Measurements from ENCODE around the gene SSH3. TPM values are rescaled to one million over a fixed set of nuclear protein-coding genes. Genes with fewer than 3 reads are reported as not detected.

The SSH3 gene
- total RNA-seq, 2 experiments from 2014 or later, result 10.7 to 26.4 TPM

DNA sequence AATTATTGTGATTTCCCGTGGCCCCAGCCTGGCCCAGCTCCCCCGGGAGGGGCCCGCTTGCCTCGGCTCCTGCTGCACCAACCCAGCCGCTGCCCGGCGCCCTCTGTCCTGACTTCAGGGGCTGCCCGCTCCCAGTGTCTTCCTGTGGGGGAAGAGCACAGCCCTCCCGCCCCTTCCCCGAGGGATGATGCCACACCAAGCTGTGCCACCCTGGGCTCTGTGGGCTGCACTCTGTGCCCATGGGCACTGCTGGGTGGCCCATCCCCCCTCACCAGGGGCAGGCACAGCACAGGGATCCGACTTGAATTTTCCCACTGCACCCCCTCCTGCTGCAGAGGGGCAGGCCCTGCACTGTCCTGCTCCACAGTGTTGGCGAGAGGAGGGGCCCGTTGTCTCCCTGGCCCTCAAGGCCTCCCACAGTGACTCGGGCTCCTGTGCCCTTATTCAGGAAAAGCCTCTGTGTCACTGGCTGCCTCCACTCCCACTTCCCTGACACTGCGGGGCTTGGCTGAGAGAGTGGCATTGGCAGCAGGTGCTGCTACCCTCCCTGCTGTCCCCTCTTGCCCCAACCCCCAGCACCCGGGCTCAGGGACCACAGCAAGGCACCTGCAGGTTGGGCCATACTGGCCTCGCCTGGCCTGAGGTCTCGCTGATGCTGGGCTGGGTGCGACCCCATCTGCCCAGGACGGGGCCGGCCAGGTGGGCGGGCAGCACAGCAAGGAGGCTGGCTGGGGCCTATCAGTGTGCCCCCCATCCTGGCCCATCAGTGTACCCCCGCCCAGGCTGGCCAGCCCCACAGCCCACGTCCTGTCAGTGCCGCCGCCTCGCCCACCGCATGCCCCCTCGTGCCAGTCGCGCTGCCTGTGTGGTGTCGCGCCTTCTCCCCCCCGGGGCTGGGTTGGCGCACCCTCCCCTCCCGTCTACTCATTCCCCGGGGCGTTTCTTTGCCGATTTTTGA is 17.5 kb upstream of the SSH3 start:
- no peak for DNase-seq
- peak overlapping the region; percentile 96 for H3K27ac Mint-ChIP-seq
- H3K4me3 Mint-ChIP-seq, result no peak overlapping the region
- H3K4me1 Mint-ChIP-seq, result peaks cover 51% of the 10 kb centered on the region
- CTCF ChIA-PET, result interaction anchor here (0.6 to 15.2 kb wide), 5 partner anchors 8 to 177 kb away, joined by 3 to 137 read pairs (median 46); partner anchors contain the start of gene GRK2
- peaks cover 34% of the 10 kb centered on the region for H3K36me3 Mint-ChIP-seq
- no peaks in the 10 kb centered on the region for H3K27me3 Mint-ChIP-seq
- ATAC-seq, result no peak
- H3K9me3 Mint-ChIP-seq (ENCODE audit: low read depth), result no peaks in the 10 kb centered on the region

DNA sequence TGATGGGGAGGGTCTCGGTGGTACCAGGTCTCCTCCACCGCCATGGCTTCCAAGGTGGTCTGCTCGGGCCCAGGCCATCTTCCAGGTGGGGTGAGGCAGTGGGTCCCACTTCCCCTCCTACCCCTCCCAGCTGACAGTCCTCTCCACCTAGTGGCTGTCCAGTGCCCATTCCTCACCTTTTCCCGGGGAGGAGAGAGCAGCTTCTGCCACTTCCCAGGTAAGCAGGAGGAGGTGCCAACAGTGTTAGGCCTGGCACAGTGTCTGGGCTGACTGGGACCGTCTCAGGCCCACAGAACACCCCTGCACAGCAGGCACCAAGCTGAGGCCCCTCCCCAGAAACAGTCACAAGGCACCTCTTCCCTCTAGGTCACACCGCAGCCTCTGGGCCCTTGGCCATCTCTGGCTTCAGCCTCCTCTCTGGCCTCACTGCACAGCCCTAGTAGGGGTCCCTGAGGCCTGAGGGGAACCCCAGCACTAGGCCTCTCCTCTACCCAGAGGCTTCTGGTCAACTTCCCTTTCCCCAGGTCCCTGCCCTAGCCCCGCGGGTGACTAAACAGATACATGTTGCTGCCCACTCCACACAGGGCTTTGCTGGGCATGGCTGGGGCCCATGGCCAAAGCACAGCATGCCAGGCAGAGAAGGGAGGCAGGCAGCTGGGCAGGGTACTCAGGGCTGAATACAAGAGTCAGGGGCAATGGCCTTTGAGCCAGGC is 16.6 kb upstream of the SSH3 start:
- H3K9me3 Mint-ChIP-seq (ENCODE audit: low read depth), result no peaks in the 10 kb centered on the region
- peaks cover 40% of the 10 kb centered on the region for H3K36me3 Mint-ChIP-seq
- no peak for ATAC-seq
- no peak for DNase-seq
- peaks cover 60% of the 10 kb centered on the region for H3K4me1 Mint-ChIP-seq
- H3K4me3 Mint-ChIP-seq, result peak overlapping the region; percentile 63
- peak overlapping the region; percentile 96 for H3K27ac Mint-ChIP-seq
- H3K27me3 Mint-ChIP-seq, result no peaks in the 10 kb centered on the region
- CTCF ChIA-PET, result interaction anchor here (1.8 to 15.2 kb wide), 6 partner anchors 9 to 96 kb away, joined by 6 to 137 read pairs (median 39); partner anchors contain the start of gene GRK2

DNA sequence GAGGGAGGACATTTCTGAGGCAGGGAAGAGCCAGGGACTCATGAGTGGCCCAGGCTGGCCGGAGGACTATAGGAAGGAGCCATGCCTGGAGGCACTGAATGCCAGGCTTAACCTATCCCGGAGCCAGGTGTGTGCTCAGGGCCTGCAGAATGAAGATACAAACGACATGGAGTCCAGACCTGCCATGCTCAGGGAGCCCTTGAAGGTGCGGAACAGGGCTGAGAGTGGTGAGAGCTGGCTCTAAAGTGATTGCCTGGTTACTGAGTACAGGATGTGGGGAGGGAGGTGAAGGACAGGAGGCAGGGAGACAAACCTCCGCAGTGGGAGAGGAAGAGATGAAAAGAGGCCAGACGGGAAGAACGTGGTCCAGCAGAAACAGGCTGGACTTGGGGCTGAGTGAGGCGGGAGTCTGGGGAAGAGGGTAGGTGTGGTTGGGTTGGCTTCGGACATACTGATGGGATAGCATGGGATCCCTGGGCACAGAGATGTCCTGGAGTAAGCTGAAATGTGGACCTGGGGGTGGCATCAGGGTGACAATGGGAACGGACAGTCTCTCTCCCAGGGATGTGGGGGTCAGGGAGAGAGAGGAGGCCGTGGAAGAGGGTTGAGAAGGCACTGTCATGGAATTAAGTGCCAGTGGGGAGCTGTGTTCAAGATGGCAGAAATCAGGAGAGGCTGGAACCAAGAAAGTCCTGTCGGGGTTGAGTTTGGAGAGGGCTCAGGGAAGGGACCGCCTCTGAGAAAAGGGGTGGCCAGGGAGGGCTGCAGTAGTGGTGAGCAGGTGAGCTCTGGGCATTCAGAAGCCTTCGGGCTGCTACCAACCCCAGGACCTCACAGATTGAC is 15.8 kb upstream of the SSH3 start:
- no peaks in the 10 kb centered on the region for H3K9me3 Mint-ChIP-seq (ENCODE audit: low read depth)
- DNase-seq (peak; percentile 80), ATAC-seq (peak; percentile 24)
- H3K4me3 Mint-ChIP-seq, result peak overlapping the region; percentile 63
- H3K36me3 Mint-ChIP-seq, result peaks cover 42% of the 10 kb centered on the region
- H3K27me3 Mint-ChIP-seq, result no peaks in the 10 kb centered on the region
- CTCF ChIA-PET, result interaction anchor here (0.9 to 15.2 kb wide), 11 partner anchors 9 to 215 kb away, joined by 3 to 137 read pairs (median 6); partner anchors contain the start of gene GRK2
- H3K27ac Mint-ChIP-seq, result peak overlapping the region; percentile 96
- peaks cover 63% of the 10 kb centered on the region for H3K4me1 Mint-ChIP-seq

- no peaks in the 10 kb centered on the region for H3K9me3 Mint-ChIP-seq (ENCODE audit: low read depth)
- peak overlapping the region; percentile 63 for H3K4me3 Mint-ChIP-seq
- ATAC-seq (no peak), DNase-seq (no peak)
- CTCF ChIA-PET, result interaction anchor here (0.9 to 15.2 kb wide), 12 partner anchors 10 to 216 kb away, joined by 3 to 137 read pairs (median 5); partner anchors contain the start of gene GRK2
- peaks cover 68% of the 10 kb centered on the region for H3K4me1 Mint-ChIP-seq
- peaks cover 47% of the 10 kb centered on the region for H3K36me3 Mint-ChIP-seq
- peak overlapping the region; percentile 96 for H3K27ac Mint-ChIP-seq
- H3K27me3 Mint-ChIP-seq, result no peaks in the 10 kb centered on the region
Observed at GRCh38 chr11:67288198-67288451, 15.2 kb upstream of the SSH3 start.

DNA sequence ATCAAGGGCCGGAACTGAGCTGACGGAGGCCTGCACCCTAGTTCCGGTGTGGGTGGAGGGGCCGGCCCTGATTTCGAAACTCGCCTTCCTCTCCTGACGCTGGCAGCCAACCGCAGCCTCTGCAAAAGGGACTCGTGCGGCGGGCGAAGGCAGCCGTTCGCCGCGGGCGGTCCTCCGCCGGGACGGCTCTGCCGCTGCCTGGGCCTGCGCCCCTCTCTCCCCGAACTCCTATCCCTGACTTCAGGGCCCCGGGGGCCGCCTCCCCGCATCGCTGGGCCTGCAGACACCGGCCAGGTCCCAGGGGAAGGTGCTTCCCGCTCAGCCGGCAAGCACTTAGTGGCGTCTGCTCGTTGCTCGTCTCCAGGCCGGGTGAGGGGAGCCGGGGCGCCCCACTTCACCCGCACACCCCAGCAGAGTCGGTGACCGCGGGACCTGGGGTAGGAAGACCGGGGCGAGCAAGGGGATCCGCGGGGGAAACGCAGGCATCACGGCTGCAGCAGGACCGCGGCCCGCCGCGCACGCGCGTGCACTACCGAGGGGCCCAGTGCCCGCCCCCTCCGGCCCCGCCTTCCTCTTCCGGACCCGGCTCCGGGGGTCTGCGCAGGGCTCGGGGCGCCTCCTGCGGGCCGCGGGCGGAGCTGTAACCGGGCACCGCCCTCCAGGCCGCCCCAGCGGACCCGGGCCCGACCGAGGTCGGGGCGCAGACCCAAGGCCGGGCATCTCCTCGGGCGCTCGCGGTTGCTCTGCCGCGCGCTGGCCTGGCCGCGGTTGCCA is 14.7 kb upstream of the SSH3 start:
- peak overlapping the region; percentile 63 for H3K4me3 Mint-ChIP-seq

DNA sequence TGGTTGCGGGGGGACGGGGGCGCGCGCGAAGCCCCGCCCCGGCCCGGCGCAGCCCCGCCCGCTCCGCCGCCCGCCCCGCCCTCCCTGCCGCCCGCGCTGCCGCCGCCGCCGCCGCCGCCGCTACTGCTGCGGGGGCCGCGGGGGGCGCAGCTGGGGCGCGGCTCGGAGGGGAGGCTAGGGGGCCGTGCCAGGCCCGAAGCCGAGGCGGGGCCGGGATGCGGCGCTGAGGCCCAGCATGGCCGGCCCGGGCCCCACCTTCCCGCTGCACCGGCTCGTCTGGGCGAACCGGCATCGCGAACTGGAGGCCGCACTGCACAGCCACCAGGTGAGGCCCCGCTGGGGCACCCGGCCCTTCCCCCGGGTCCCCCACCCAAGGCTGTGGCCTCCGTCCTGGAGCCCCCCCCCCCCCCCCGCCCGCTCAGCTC is 14.1 kb upstream of the SSH3 start, which contains the start of gene ANKRD13D:
Gene ANKRD13D (plus strand): TSS at position 78 of the 425 bp plus-strand sequence. CDS start 158 bp downstream, at position 236.
- DNase-seq, result no peak
- CTCF ChIA-PET, result interaction anchor here (0.9 to 15.2 kb wide), 10 partner anchors 11 to 93 kb away, joined by 3 to 137 read pairs (median 8); partner anchors contain the start of genes GRK2 and SSH3
- H3K9me3 Mint-ChIP-seq (ENCODE audit: low read depth), result no peaks in the 10 kb centered on the region
- H3K27ac Mint-ChIP-seq, result peak within 1 kb of the TSS; percentile 96
- ATAC-seq, result peak; percentile 43
- H3K27me3 Mint-ChIP-seq, result no peaks in the 10 kb centered on the region
- peaks cover 52% of the 10 kb centered on the region for H3K36me3 Mint-ChIP-seq
- peak within 1 kb of the TSS; percentile 95 for H3K4me3 Mint-ChIP-seq
- peaks cover 68% of the 10 kb centered on the region for H3K4me1 Mint-ChIP-seq

More for the DNA sequence above, 14.7 kb upstream of the SSH3 start:
- DNase-seq, result peak; percentile 96
- peaks cover 69% of the 10 kb centered on the region for H3K4me1 Mint-ChIP-seq
- H3K36me3 Mint-ChIP-seq, result peaks cover 50% of the 10 kb centered on the region
- H3K9me3 Mint-ChIP-seq (ENCODE audit: low read depth), result no peaks in the 10 kb centered on the region
- peak overlapping the region; percentile 96 for H3K27ac Mint-ChIP-seq
- CTCF ChIA-PET, result interaction anchor here (0.9 to 15.2 kb wide), 15 partner anchors 10 to 125 kb away, joined by 3 to 137 read pairs (median 5); partner anchors contain the start of genes GRK2 and SSH3
- H3K27me3 Mint-ChIP-seq, result no peaks in the 10 kb centered on the region
- peak; percentile 75 for ATAC-seq

DNA sequence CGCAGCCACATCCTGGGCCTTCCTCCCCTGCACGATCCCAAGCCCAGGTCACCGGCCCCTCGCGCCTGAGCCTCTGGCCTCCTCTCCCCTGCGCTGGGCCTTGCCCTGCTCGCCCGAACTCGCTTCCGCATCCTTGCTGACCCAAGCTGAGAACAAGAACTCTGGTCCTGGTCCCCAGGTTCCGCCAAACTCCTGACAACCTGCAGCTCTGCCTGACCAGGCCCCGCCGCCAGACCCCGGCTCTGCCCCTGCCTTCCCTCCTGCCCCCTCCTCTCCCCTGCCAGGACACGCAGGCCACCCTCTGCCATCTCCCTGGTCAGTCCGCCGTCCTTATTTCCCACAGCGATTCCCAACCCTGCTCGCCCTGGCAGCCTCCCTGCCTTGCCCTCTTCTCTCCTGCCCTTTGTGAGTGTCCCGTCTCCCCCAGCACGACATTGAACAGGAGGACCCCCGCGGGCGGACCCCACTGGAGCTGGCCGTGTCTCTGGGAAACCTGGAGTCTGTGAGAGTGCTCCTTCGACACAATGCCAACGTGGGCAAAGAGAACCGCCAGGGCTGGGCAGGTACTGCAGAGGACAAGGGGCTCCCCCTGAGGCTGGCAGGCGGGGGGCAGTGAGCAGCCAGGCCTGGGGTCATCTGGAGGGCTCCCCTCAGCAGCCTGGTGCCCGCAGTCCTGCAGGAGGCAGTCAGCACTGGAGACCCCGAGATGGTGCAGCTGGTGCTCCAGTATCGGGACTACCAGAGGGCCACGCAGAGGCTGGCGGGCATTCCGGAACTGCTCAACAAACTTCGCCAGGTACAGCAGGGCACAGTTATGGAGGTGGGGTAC is 13.5 kb upstream of the SSH3 start:
- ATAC-seq, result peak; percentile 3
- DNase-seq, result no peak
- H3K36me3 Mint-ChIP-seq, result peaks cover 57% of the 10 kb centered on the region
- H3K27ac Mint-ChIP-seq, result peak overlapping the region; percentile 90
- H3K4me1 Mint-ChIP-seq, result peaks cover 68% of the 10 kb centered on the region
- no peaks in the 10 kb centered on the region for H3K9me3 Mint-ChIP-seq (ENCODE audit: low read depth)
- H3K27me3 Mint-ChIP-seq, result no peaks in the 10 kb centered on the region
- peak overlapping the region; percentile 95 for H3K4me3 Mint-ChIP-seq
- CTCF ChIA-PET, result interaction anchor here (1.3 to 15.2 kb wide), 8 partner anchors 12 to 92 kb away, joined by 3 to 137 read pairs (median 20); partner anchors contain the start of genes GRK2 and SSH3

DNA sequence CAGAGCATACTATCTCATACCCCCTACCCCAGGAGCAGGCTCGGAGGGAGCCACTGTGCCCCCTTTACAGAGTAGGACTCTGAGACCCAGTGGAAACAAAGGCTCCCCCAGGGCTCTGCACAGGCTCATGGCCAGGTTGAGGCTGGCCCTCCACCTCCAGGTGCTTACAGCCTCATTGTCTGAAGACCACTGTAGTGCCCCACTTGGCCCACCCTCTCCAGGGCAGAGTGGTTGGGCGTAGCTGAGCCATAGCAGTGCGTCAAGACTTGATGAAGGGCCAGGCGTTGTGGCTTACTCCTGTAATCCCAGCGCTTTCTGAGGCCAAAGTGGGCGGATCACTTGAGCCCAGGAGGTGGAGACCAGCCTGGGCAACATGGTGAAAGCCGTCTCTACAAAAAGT is 12.5 kb upstream of the SSH3 start:
- DNase-seq (no peak), ATAC-seq (no peak)
- Mint-ChIP-seq H3K27ac (no peak overlapping the region), H3K27me3 (no peaks in the 10 kb centered on the region), H3K4me1 (peaks cover 65% of the 10 kb centered on the region), H3K9me3 (ENCODE audit: low read depth) (no peaks in the 10 kb centered on the region), H3K4me3 (peak overlapping the region; percentile 95), H3K36me3 (peaks cover 63% of the 10 kb centered on the region)
- CTCF ChIA-PET, result interaction anchor here (1.2 to 15.2 kb wide), 5 partner anchors 20 to 92 kb away, joined by 3 to 137 read pairs (median 32); partner anchors contain the start of gene GRK2

- Mint-ChIP-seq H3K36me3 (peaks cover 70% of the 10 kb centered on the region), H3K27ac (no peak overlapping the region), H3K27me3 (no peaks in the 10 kb centered on the region), H3K4me1 (peaks cover 59% of the 10 kb centered on the region), H3K9me3 (ENCODE audit: low read depth) (peaks cover 5% of the 10 kb centered on the region), H3K4me3 (no peak overlapping the region)
- CTCF ChIA-PET, result interaction anchor here (0.7 to 15.2 kb wide), 7 partner anchors 21 to 115 kb away, joined by 3 to 137 read pairs (median 8); partner anchors contain the start of gene GRK2
- DNase-seq (no peak), ATAC-seq (no peak)
Observed at GRCh38 chr11:67291481-67292381, 11.6 kb upstream of the SSH3 start.

DNA sequence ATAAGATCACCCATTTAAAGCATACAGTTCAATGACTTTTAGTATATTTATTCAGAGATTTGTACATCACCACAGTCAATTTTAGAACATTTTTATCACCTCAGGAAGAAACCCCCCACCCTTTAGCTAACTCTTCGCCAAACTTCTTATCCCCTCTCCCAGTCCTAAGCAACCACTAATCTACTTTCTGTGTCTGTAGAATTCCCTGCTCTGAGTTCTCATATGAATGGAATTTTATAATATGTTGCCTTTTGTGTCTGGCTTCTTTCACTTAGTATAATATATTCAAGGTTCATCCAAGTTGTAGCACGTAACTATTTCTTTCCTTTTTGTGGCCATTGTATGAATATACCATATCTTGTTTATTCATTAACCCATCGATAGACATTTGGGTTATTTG is 10.7 kb upstream of the SSH3 start:
- Mint-ChIP-seq H3K36me3 (peaks cover 69% of the 10 kb centered on the region), H3K27ac (peak overlapping the region; percentile 60), H3K4me1 (peaks cover 50% of the 10 kb centered on the region), H3K27me3 (no peaks in the 10 kb centered on the region), H3K4me3 (no peak overlapping the region), H3K9me3 (ENCODE audit: low read depth) (peaks cover 8% of the 10 kb centered on the region)
- DNase-seq (no peak), ATAC-seq (no peak)
- CTCF ChIA-PET, result interaction anchor here (1.6 to 15.2 kb wide), 5 partner anchors 10 to 27 kb away, joined by 4 to 137 read pairs (median 8); partner anchors contain the start of genes GRK2 and SSH3

All from activated CD8-positive, alpha-beta memory T cell treated with anti-CD3 and anti-CD28 coated beads, Interleukin-2, amount 10 ng/mL, durations not matched to agents 7 days and 5 days (primary cell).